CD14-positive monocyte (primary cell): ENCODE data around the gene SDC4. TPM values are rescaled to one million over a fixed set of nuclear protein-coding genes. Genes with fewer than 3 reads are reported as not detected.

Source experiments
- DNase-seq, 3 donors: peaks; one replicate each; pipeline ENCODE4 v3.0.0-alpha.2; 2011 to 2022
- H2AFZ ChIP-seq: 2 replicates; pipeline ENCODE4 v1.6.0; 2012; ENCODE audit warnings: mild to moderate bottlenecking, low read depth, low read length, inconsistent platforms; ENCODE audit not compliant: insufficient read depth, poor library complexity, severe bottlenecking
- H3K27ac ChIP-seq, 2 donors: 1 replicate in 1 of 2; 2 replicates in 1 of 2; pipeline ENCODE4 v1.5.1; 2012 to 2013; ENCODE audit warnings: low read length in 2 of 2, control low read depth in 1 of 2, inconsistent platforms in 1 of 2, low read depth in 1 of 2, mild to moderate bottlenecking in 1 of 2
- H3K27me3 ChIP-seq, 2 donors: one replicate each; pipeline versions ENCODE4 v1.6.0 to v1.6.1; 2011 to 2013; ENCODE audit warnings: low read length in 2 of 2; ENCODE audit not compliant: control insufficient read depth in 2 of 2, insufficient read depth in 2 of 2
- H3K36me3 ChIP-seq, 2 donors: replicated peaks in 1 of 2; 1 replicate in 1 of 2; 2 replicates in 1 of 2; pipeline versions ENCODE4 v1.5.1 to v1.6.1; 2012 to 2013; ENCODE audit warnings: low read length in 2 of 2, control low read depth in 1 of 2, inconsistent platforms in 1 of 2, mild to moderate bottlenecking in 1 of 2; ENCODE audit not compliant: insufficient read depth in 2 of 2, control insufficient read depth in 1 of 2
- H3K4me1 ChIP-seq, 2 donors: 1 replicate in 1 of 2; 2 replicates in 1 of 2; pipeline versions ENCODE4 v1.5.1 to v1.6.1; 2012 to 2013; ENCODE audit warnings: low read length in 2 of 2, control low read depth in 1 of 2, inconsistent platforms in 1 of 2, mild to moderate bottlenecking in 1 of 2, moderate library complexity in 1 of 2; ENCODE audit not compliant: insufficient read depth in 2 of 2, control insufficient read depth in 1 of 2
- H3K4me2 ChIP-seq: replicated peaks from 2 replicates; pipeline ENCODE3; 2012; ENCODE audit warnings: low read length, moderate library complexity, mild to moderate bottlenecking; ENCODE audit not compliant: poor library complexity, severe bottlenecking; ENCODE audit errors: extremely low read depth
- H3K4me3 ChIP-seq, 3 experiments: fragments of 200-600 bp in 1 of 3; sonication (generic) in 1 of 3; replicated peaks in 1 of 3; 1 replicate in 2 of 3; 2 replicates in 1 of 3; pipeline ENCODE4 v1.5.1; 2011 to 2013; ENCODE audit warnings: low read length in 3 of 3, mild to moderate bottlenecking in 3 of 3, control low read depth in 2 of 3, low read depth in 2 of 3, inconsistent platforms in 1 of 3, moderate library complexity in 1 of 3
- H3K79me2 ChIP-seq: 2 replicates; pipeline ENCODE4 v1.6.0; 2012; ENCODE audit warnings: mild to moderate bottlenecking, control low read depth, inconsistent platforms, low read length, moderate library complexity; ENCODE audit not compliant: insufficient read depth
- H3K9ac ChIP-seq: 2 replicates; pipeline ENCODE4 v1.6.0; 2017; ENCODE audit warnings: low read length, mild to moderate bottlenecking; ENCODE audit not compliant: insufficient read depth, poor library complexity, severe bottlenecking
- H3K9me3 ChIP-seq, 2 donors: replicated peaks in 1 of 2; 1 replicate in 1 of 2; 2 replicates in 1 of 2; pipeline versions ENCODE4 v1.5.1 to v1.6.1; 2012 to 2013; ENCODE audit warnings: low read length in 2 of 2, control low read depth in 1 of 2; ENCODE audit not compliant: control insufficient read depth in 1 of 2, insufficient read depth in 1 of 2
- H4K20me1 ChIP-seq: 2 replicates; pipeline ENCODE4 v1.6.0; 2012; ENCODE audit warnings: mild to moderate bottlenecking, low read length, control low read depth, moderate library complexity; ENCODE audit not compliant: insufficient read depth
- H3K27ac Mint-ChIP-seq, 7 donors: one replicate each; pipeline ENCODE4 v1.8.0; 2020; ENCODE audit warnings: mild to moderate bottlenecking in 7 of 7, mixed read lengths in 7 of 7, moderate library complexity in 6 of 7, inconsistent platforms in 2 of 7
- H3K27me3 Mint-ChIP-seq, 3 donors: one replicate each; pipeline ENCODE4 v1.8.0; 2021 to 2022; ENCODE audit warnings: low read depth in 3 of 3, mild to moderate bottlenecking in 3 of 3, mixed read lengths in 3 of 3, moderate library complexity in 3 of 3, inconsistent platforms in 1 of 3
- H3K36me3 Mint-ChIP-seq, 2 donors: one replicate each; pipeline ENCODE4 v1.8.0; 2020; ENCODE audit warnings: mixed read lengths in 2 of 2, inconsistent platforms in 1 of 2, mild to moderate bottlenecking in 1 of 2
- H3K4me1 Mint-ChIP-seq: one replicate; pipeline ENCODE4 v1.8.0; 2020; ENCODE audit warnings: mild to moderate bottlenecking, mixed read lengths
- H3K4me3 Mint-ChIP-seq, 2 donors: one replicate each; pipeline ENCODE4 v1.8.0; 2020; ENCODE audit warnings: mild to moderate bottlenecking in 2 of 2, mixed read lengths in 2 of 2, moderate library complexity in 1 of 2
- H3K9me3 Mint-ChIP-seq, 7 donors: one replicate each; pipeline ENCODE4 v1.8.0; 2020 to 2022; ENCODE audit warnings: mixed read lengths in 7 of 7, mild to moderate bottlenecking in 6 of 7, moderate library complexity in 6 of 7, inconsistent platforms in 2 of 7
- CTCF ChIP-seq: fragments of 200-600 bp; IDR thresholded peaks from one replicate; pipeline ENCODE4 v1.8.0; 2022; ENCODE audit warnings: antibody characterized with exemption, mild to moderate bottlenecking
- WGBS: methylation state at CpG from one replicate; pipeline ENCODE4 v1.1.5; 2013; ENCODE audit warnings: missing lambda C conversion rate; ENCODE audit not compliant: insufficient coverage; 5-methylcytosine and 5-hydroxymethylcytosine counted together
- intact Hi-C, 2 donors: fragments of 100-400 bp; cut with micrococcal nuclease; formaldehyde crosslinking; loops; one replicate each; pipeline versions ENCODE4 v1.15.0 to v1.15.1; 2023
- polyA plus RNA-seq, 3 donors: library from polyadenylated mRNA; depleted of rRNA in 1 of 3; unstranded in 2 of 3; stranded (reverse) in 1 of 3; fragments of 300-500 nt in 2 of 3; fragments of >200 nt in 1 of 3; fragmentation: Illumina TruSeq in 2 of 3; gene quantifications; 1 replicate in 2 of 3; 2 replicates in 1 of 3; pipeline ENCODE4 v1.2.3, GENCODE V29; 2012 to 2021

SDC4 gene
- polyA plus RNA-seq, 3 donors = 1.6 to 5.1 (median 1.9) TPM

GRCh38 chr20:45325371-45325770 is 22.9 kb downstream of the SDC4 start:
- H3K4me1 Mint-ChIP-seq = peaks cover 10% of the 10 kb centered on the region
- Histone ChIP-seq H3K36me3 (peaks cover 0 to 26% of the 10 kb centered on the region in 2 donors), H3K4me2 (no peak overlapping the region), H3K9me3 (no peaks in the 10 kb centered on the region), H3K27ac (no peak overlapping the region), H3K79me2 (no peaks in the 10 kb centered on the region), H3K9ac (no peak overlapping the region), H4K20me1 (no peaks in the 10 kb centered on the region), H2AFZ (no peak overlapping the region), H3K27me3 (no peaks in the 10 kb centered on the region), H3K4me3 (no peak overlapping the region), H3K4me1 (peaks cover 6 to 8% of the 10 kb centered on the region in 2 donors)
- peaks cover 5 to 18% of the 10 kb centered on the region in 2 donors for H3K36me3 Mint-ChIP-seq
- no peak for TF ChIP-seq CTCF
- intact Hi-C loops = no loop called here
- WGBS = 91% methylated on average over 6 of the region's 6 CpGs
- H3K9me3 Mint-ChIP-seq = peaks cover 0 to 7% (median 0%) of the 10 kb centered on the region in 7 donors
- no peak overlapping the region for H3K4me3 Mint-ChIP-seq
- H3K27ac Mint-ChIP-seq = peak overlapping the region in 1 of 7 donors; percentile 68
- H3K27me3 Mint-ChIP-seq = no peaks in the 10 kb centered on the region
- DNase-seq = no peak

- no peak overlapping the region for H3K4me3 Mint-ChIP-seq
- no peak overlapping the region for H3K4me3 ChIP-seq
- H3K36me3 ChIP-seq = peaks cover 0 to 9% of the 10 kb centered on the region in 2 donors
- H3K36me3 Mint-ChIP-seq = peaks cover 0 to 9% of the 10 kb centered on the region in 2 donors
- no peak for TF ChIP-seq CTCF
- H3K9ac ChIP-seq = no peak overlapping the region
- no peak overlapping the region for H3K4me2 ChIP-seq
- H3K27me3 ChIP-seq = no peaks in the 10 kb centered on the region
- no peak overlapping the region for H2AFZ ChIP-seq
- no peaks in the 10 kb centered on the region for H3K27me3 Mint-ChIP-seq
- DNase-seq = no peak
- no peaks in the 10 kb centered on the region for H4K20me1 ChIP-seq
- H3K79me2 ChIP-seq = no peaks in the 10 kb centered on the region
- peaks cover 18% of the 10 kb centered on the region for H3K4me1 Mint-ChIP-seq
- H3K27ac Mint-ChIP-seq = peak overlapping the region in 2 of 7 donors; percentile 60 to 79
- H3K9me3 ChIP-seq = no peaks in the 10 kb centered on the region
- intact Hi-C loops = loop anchor here (5.0 kb wide), 2 partner anchors 39 to 114 kb away; partner anchors contain the start of gene SYS1 (in 1 of the 2)
- H3K9me3 Mint-ChIP-seq = peaks cover 0 to 7% (median 0%) of the 10 kb centered on the region in 7 donors
- H3K27ac ChIP-seq = no peak overlapping the region
- peaks cover 18 to 20% of the 10 kb centered on the region in 2 donors for H3K4me1 ChIP-seq
Observed at GRCh38 chr20:45323731-45324130, 24.5 kb downstream of the SDC4 start.
